PC-9 (cell line): Measurements from ENCODE around the gene DSCAM.

ENCODE experiments used
- EZH2 ChIP-seq: fragments of 200-600 bp; sonication (generic); IDR thresholded peaks from 2 replicates; pipeline ENCODE4 v1.8.0; 2017; ENCODE audit warnings: antibody characterized with exemption, low read depth
- TF ChIP-seq, protein P1 (sequence below): fragments of 200-600 bp; sonication (generic); conservative IDR thresholded peaks from 2 replicates; pipeline ENCODE4 v1.6.1; 2017; ENCODE audit warnings: mixed run types, antibody characterized with exemption, mild to moderate bottlenecking, moderate library complexity

DNA sequence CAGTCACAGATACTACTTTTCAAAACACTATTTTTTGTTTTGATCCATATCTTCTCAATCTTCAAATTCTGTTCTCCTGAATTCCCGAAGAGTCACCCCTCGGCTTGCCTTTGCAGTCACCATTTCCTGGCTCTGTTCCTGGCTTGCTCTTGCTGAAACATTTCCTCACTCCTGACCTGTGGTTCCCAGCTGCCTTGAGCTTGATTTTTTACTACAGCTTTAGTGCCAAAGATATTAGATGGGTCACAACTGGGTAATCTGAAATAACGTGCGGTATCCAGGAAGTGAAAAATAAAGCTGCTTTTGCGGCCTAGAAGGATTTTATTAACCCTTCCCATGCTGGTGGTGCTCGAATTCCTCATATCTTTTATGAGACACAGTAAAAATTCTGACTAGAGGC, 660.9 kb downstream of the DSCAM start:
- TF ChIP-seq, protein P1, sequence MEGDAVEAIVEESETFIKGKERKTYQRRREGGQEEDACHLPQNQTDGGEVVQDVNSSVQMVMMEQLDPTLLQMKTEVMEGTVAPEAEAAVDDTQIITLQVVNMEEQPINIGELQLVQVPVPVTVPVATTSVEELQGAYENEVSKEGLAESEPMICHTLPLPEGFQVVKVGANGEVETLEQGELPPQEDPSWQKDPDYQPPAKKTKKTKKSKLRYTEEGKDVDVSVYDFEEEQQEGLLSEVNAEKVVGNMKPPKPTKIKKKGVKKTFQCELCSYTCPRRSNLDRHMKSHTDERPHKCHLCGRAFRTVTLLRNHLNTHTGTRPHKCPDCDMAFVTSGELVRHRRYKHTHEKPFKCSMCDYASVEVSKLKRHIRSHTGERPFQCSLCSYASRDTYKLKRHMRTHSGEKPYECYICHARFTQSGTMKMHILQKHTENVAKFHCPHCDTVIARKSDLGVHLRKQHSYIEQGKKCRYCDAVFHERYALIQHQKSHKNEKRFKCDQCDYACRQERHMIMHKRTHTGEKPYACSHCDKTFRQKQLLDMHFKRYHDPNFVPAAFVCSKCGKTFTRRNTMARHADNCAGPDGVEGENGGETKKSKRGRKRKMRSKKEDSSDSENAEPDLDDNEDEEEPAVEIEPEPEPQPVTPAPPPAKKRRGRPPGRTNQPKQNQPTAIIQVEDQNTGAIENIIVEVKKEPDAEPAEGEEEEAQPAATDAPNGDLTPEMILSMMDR, result no peak
- TF ChIP-seq EZH2, result no peak
